HFFc6 (cell line): ENCODE results near the gene HLA-DOA. TPM values are rescaled to one million over a fixed set of nuclear protein-coding genes. Genes with fewer than 3 reads are reported as not detected.

Experiments used
- DNase-seq: peaks from one replicate; pipeline ENCODE4 v3.0.0-alpha.2; 2018
- H3K27ac Mint-ChIP-seq: 2 replicates; pipeline ENCODE4 v1.8.0; 2020; ENCODE audit warnings: mild to moderate bottlenecking, mixed read lengths
- H3K27me3 Mint-ChIP-seq: 2 replicates; pipeline ENCODE4 v1.8.0; 2021; ENCODE audit warnings: mild to moderate bottlenecking, moderate library complexity, mixed read lengths; ENCODE audit not compliant: insufficient read depth
- H3K36me3 Mint-ChIP-seq: 2 replicates; pipeline ENCODE4 v1.8.0; 2021; ENCODE audit warnings: low read depth, mixed read lengths
- H3K4me1 Mint-ChIP-seq: 2 replicates; pipeline ENCODE4 v1.8.0; 2020; ENCODE audit warnings: low read depth, mixed read lengths
- H3K4me3 Mint-ChIP-seq: 2 replicates; pipeline ENCODE4 v1.8.0; 2020; ENCODE audit warnings: mild to moderate bottlenecking, moderate library complexity, mixed read lengths
- H3K9me3 Mint-ChIP-seq: 2 replicates; pipeline ENCODE4 v1.8.0; 2020; ENCODE audit warnings: mild to moderate bottlenecking, mixed read lengths
- total RNA-seq, 6 experiments: library from RNA; stranded (reverse); fragmentation: NEBNext Ultra II Directional; extraction: Animal tissue kit (Norgen Biotek cat#: 25700); gene quantifications; 2 replicates in 1 of 6; 3 replicates in 5 of 6; pipeline ENCODE4 v1.2.3, GENCODE V29; 2021
- TF ChIP-seq, protein P1 (sequence below): fragments of 200-600 bp; sonication (generic); IDR thresholded peaks from 2 replicates; pipeline ENCODE4 v1.5.0; 2021; ENCODE audit warnings: antibody characterized with exemption, mild to moderate bottlenecking

The HLA-DOA gene
- total RNA-seq, 6 experiments from 2014 or later, result not detected

DNA sequence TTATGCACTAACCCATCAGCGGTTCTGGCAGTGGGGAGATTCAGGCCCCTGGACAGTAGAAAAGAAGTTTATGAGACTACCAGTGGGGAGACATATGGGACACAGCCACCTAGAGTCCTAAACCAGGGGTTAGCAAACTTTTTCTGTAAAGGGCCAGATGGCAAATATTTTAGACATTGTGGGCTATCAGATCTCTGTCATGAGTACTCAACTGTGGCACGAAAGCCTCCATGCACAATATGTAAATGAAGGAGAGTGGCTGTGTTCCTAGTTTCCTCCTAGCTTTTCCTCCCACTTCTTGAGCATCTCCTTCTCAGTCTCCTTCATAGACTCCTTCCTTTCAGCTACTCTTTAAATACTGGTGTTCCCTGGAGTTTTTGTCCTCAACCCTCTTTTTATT, 53.2 kb downstream of the HLA-DOA start:
- TF ChIP-seq, protein P1, sequence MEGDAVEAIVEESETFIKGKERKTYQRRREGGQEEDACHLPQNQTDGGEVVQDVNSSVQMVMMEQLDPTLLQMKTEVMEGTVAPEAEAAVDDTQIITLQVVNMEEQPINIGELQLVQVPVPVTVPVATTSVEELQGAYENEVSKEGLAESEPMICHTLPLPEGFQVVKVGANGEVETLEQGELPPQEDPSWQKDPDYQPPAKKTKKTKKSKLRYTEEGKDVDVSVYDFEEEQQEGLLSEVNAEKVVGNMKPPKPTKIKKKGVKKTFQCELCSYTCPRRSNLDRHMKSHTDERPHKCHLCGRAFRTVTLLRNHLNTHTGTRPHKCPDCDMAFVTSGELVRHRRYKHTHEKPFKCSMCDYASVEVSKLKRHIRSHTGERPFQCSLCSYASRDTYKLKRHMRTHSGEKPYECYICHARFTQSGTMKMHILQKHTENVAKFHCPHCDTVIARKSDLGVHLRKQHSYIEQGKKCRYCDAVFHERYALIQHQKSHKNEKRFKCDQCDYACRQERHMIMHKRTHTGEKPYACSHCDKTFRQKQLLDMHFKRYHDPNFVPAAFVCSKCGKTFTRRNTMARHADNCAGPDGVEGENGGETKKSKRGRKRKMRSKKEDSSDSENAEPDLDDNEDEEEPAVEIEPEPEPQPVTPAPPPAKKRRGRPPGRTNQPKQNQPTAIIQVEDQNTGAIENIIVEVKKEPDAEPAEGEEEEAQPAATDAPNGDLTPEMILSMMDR, result no peak
- no peak for DNase-seq
- Mint-ChIP-seq H3K36me3 (no peaks in the 10 kb centered on the region), H3K27me3 (peaks cover 3% of the 10 kb centered on the region), H3K4me3 (no peak overlapping the region), H3K9me3 (no peaks in the 10 kb centered on the region), H3K4me1 (peaks cover 18% of the 10 kb centered on the region), H3K27ac (no peak overlapping the region)

DNA sequence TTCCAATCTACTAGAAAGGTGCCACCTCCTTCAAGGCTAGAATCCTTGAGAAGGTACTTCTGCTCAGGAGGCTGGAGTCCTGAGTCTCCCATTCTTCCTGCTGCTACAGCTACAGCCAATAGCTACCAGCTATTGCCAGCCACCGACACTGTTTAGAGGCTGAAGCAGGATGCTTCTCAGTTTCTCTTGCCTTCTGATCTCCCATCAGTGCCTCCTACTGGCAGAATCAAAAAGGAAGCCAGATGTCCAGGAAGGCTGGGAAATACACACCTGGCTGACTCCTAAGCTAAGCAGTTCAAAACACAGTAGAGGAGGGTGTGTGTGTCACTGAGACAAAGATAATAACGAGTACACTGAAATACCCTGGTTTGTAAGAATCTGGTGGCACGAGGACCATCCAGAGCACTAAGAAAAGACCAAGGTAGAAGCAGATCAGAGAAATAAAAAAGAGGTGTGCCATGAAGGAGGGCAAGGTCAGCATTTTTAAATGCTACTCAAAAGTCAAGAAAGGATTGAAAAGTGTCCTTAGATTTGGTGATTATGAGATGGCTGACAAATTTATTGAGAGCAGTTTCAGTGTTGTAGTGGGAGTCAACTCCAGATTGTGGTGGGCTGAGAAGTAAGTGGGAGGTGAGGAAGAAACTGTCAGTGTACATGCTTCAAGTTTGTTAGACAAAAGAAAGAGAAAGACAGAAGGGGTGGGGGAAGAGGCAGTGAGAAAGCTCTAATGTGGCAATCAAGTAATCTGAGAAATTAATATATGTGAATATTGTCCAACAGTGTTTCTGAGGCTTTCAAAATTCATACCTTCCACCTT, 54.2 kb downstream of the HLA-DOA start:
- Mint-ChIP-seq H3K27ac (no peak overlapping the region), H3K9me3 (no peaks in the 10 kb centered on the region), H3K4me1 (peaks cover 18% of the 10 kb centered on the region), H3K27me3 (peaks cover 3% of the 10 kb centered on the region), H3K36me3 (no peaks in the 10 kb centered on the region), H3K4me3 (no peak overlapping the region)
- DNase-seq, result no peak
- TF ChIP-seq, protein P1, result peak; percentile 66

DNA sequence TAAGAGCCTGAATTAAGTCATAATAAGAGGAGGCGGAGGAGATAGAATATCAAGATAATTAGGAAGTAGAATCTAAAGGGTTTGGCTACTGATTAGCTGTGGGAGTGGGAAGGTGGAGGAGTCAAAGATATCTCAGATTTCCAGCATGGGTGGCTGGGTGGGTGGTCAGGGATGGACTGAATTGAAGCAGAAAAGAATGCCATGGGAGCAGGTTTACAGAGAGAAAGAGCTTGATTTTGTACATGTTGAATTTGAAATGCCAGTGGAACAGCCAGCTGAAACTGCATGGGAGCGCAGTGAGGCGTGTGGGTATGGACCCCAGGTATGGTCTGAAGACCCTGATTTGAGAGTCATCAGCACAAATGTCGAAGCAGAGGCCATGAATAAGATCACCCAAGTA, 55.1 kb downstream of the HLA-DOA start:
- no peak for DNase-seq
- peaks cover 18% of the 10 kb centered on the region for H3K4me1 Mint-ChIP-seq
- peaks cover 5% of the 10 kb centered on the region for H3K27me3 Mint-ChIP-seq
- H3K36me3 Mint-ChIP-seq, result no peaks in the 10 kb centered on the region
- TF ChIP-seq, protein P1, result no peak
- H3K9me3 Mint-ChIP-seq, result no peaks in the 10 kb centered on the region
- no peak overlapping the region for H3K4me3 Mint-ChIP-seq
- no peak overlapping the region for H3K27ac Mint-ChIP-seq

Other genes with a start within 250 kb of the HLA-DOA start
- gene HLA-DQB2, start 246.1 kb downstream of the HLA-DOA start, total RNA-seq, result not detected
- gene HLA-DOB, start 192.6 kb downstream of the HLA-DOA start, total RNA-seq, result under 1 TPM in 2 of 6 experiments, not detected in 4; 0.14 to 0.28 TPM
- 10 to 100 TPM; 25.3 to 47.5 (median 39.2) TPM for gene TAP2, start 170.9 kb downstream of the HLA-DOA start, total RNA-seq
- 10 to 100 TPM; 24.4 to 43.3 (median 39.5) TPM for gene PSMB8, start 165.5 kb downstream of the HLA-DOA start, total RNA-seq
- gene TAP1, start 155.9 kb downstream of the HLA-DOA start, total RNA-seq, result 10 to 100 TPM; 29.9 to 42.6 (median 37.8) TPM
- gene PSMB9, start 155.4 kb downstream of the HLA-DOA start, total RNA-seq, result 10 to 100 TPM in 4 of 6 experiments, 1 to 10 TPM in 2; 4.9 to 23.9 (median 20.9) TPM
- not detected for gene HLA-DMB, start 68.6 kb downstream of the HLA-DOA start, total RNA-seq
- gene HLA-DMA, start 56.5 kb downstream of the HLA-DOA start, total RNA-seq, result 1 to 10 TPM; 2.0 to 3.1 (median 2.2) TPM
- gene BRD2, start 41.0 kb downstream of the HLA-DOA start, total RNA-seq, result 100 to 1,000 TPM; 147 to 163 (median 157) TPM
- 1 to 10 TPM in 5 of 6 experiments, under 1 TPM in 1; 0.94 to 3.8 (median 1.9) TPM for gene HLA-DPA1, start 64.1 kb upstream of the HLA-DOA start, total RNA-seq
- 1 to 10 TPM; 1.6 to 4.8 (median 1.9) TPM for gene HLA-DPB1, start 66.4 kb upstream of the HLA-DOA start, total RNA-seq
- gene COL11A2, start 182.9 kb upstream of the HLA-DOA start, total RNA-seq, result under 1 TPM; 0.15 to 0.69 (median 0.38) TPM
- gene RXRB, start 191.1 kb upstream of the HLA-DOA start, total RNA-seq, result 10 to 100 TPM; 37.3 to 41.6 (median 38.3) TPM
- 100 to 1,000 TPM; 215 to 240 (median 225) TPM for gene SLC39A7, start 191.3 kb upstream of the HLA-DOA start, total RNA-seq
- gene HSD17B8, start 195.1 kb upstream of the HLA-DOA start, total RNA-seq, result 1 to 10 TPM in 2 of 6 experiments, under 1 TPM in 4; 0.39 to 1.2 (median 0.73) TPM
- 10 to 100 TPM; 43.4 to 55.1 (median 52.1) TPM for gene RING1, start 198.9 kb upstream of the HLA-DOA start, total RNA-seq